ENCODE results near the gene KDM8. TPM values are rescaled to one million over a fixed set of nuclear protein-coding genes. Genes with fewer than 3 reads are reported as not detected.

KDM8 gene
- total RNA-seq, 1 experiment from 2014 or later: 7.9 TPM

- Histone ChIP-seq H3K9me3 (ENCODE audit: control insufficient read depth, insufficient read depth, low read depth, low read length) (no peaks in the 10 kb centered on the region), H3K27me3 (ENCODE audit: control insufficient read depth, insufficient read depth, low read length) (no peaks in the 10 kb centered on the region), H3K4me1 (ENCODE audit: control insufficient read depth, insufficient read depth, low read length) (no peaks in the 10 kb centered on the region; the same call in 1 of the 2 replicates), H3K4me3 (ENCODE audit: low read depth in 2 of 2, low read length in 2 of 2) (no peak overlapping the region), H3K27ac (ENCODE audit: low read length) (no peak overlapping the region), H3K36me3 (ENCODE audit: control insufficient read depth, insufficient read depth, low read length) (no peaks in the 10 kb centered on the region)
- no peak for TF ChIP-seq POLR2AphosphoS5 (IDR thresholded peaks at IDR 0.05; ENCODE audit: low read depth, low read length)
- no peak for TF ChIP-seq REST (IDR thresholded peaks at IDR 0.05; ENCODE audit: insufficient read depth in 1 of 2, low read depth in 2 of 2, low read length in 1 of 2)
- TF ChIP-seq TCF7L2 (IDR thresholded peaks at IDR 0.05; ENCODE audit: low read depth, low read length): no peak
- no peak for TF ChIP-seq SIN3A (IDR thresholded peaks at IDR 0.05; ENCODE audit: borderline replicate concordance, insufficient read depth, low read depth, low read length)
- TF ChIP-seq CTCF (IDR thresholded peaks at IDR 0.05): no peak
- DNase-seq (ENCODE audit: low read depth, low spot score): no peak
- BruUV-seq (replicated peaks): no TSS peak
- no peak for ATAC-seq
- in situ Hi-C loops (cut with HindIII; ENCODE audit: low pct_unique_long_range_greater_than_20kb, low sequenced_read_pairs): no loop called here
- ChIA-PET CTCF (no interaction called here), POLR2A (no interaction called here)
- intact Hi-C loops (cut with micrococcal nuclease; ENCODE audit: unreplicated experiment): no loop called here
Observed at GRCh38 chr16:27193300-27193990, 9.9 kb upstream of the KDM8 start.

- DNase-seq (ENCODE audit: low read depth, low spot score) (no peak), ATAC-seq (no peak)
- H3K27ac ChIP-seq (ENCODE audit: low read length): no peak overlapping the region
- CTCF ChIA-PET: interaction anchor here (0.6 kb wide), 1 partner anchor 43 kb away, joined by 5 read pairs; no protein-coding TSS in a partner anchor
- H3K4me3 ChIP-seq (ENCODE audit: low read depth in 2 of 2, low read length in 2 of 2): no peak overlapping the region
- no TSS peak for BruUV-seq (replicated peaks)
- no peaks in the 10 kb centered on the region for H3K36me3 ChIP-seq (ENCODE audit: control insufficient read depth, insufficient read depth, low read length)
- no peaks in the 10 kb centered on the region for H3K9me3 ChIP-seq (ENCODE audit: control insufficient read depth, insufficient read depth, low read depth, low read length)
- H3K4me1 ChIP-seq (ENCODE audit: control insufficient read depth, insufficient read depth, low read length): no peaks in the 10 kb centered on the region
- H3K27me3 ChIP-seq (ENCODE audit: control insufficient read depth, insufficient read depth, low read length): no peaks in the 10 kb centered on the region
- intact Hi-C loops (cut with micrococcal nuclease; ENCODE audit: unreplicated experiment): no loop called here
- POLR2A ChIA-PET: no interaction called here
- TF ChIP-seq CTCF (IDR thresholded peaks at IDR 0.05): no peak
- TF ChIP-seq POLR2AphosphoS5 (IDR thresholded peaks at IDR 0.05; ENCODE audit: low read depth, low read length): no peak
- no peak for TF ChIP-seq REST (IDR thresholded peaks at IDR 0.05; ENCODE audit: insufficient read depth in 1 of 2, low read depth in 2 of 2, low read length in 1 of 2)
- in situ Hi-C loops (cut with HindIII; ENCODE audit: low pct_unique_long_range_greater_than_20kb, low sequenced_read_pairs): no loop called here
Observed at GRCh38 chr16:27195076-27195741, 8.1 kb upstream of the KDM8 start.

Measured in Panc1 (cell line).